ENCODE measurements around the gene DNAJC19. TPM values are rescaled to one million over a fixed set of nuclear protein-coding genes. Genes with fewer than 3 reads are reported as not detected.
"Not testable (repeated sequence)": the region's sequence is repeated elsewhere in the genome, so short reads cannot be mapped to it uniquely, and the experiment has no call there.

The DNAJC19 gene
- 25.7 TPM for total RNA-seq

GRCh38 chr3:180989291-180990163, at the start of gene DNAJC19:
DNAJC19 (minus strand) TSS chr3:180989736; CDS start chr3:180989602, 134 bp downstream.
- DNase-seq = peak; percentile 93

GRCh38 chr3:181030948-181031347, 41.4 kb upstream of the DNAJC19 start:
- DNase-seq = no peak

- no peak for DNase-seq
Measured at GRCh38 chr3:181025204-181025603, 35.7 kb upstream of the DNAJC19 start.

- DNase-seq = no peak
Measured at GRCh38 chr3:181017690-181018089, 28.2 kb upstream of the DNAJC19 start.

GRCh38 chr3:181009225-181009624, 19.7 kb upstream of the DNAJC19 start:
- DNase-seq = no peak

GRCh38 chr3:181008796-181009195, 19.3 kb upstream of the DNAJC19 start:
- DNase-seq = no peak

- DNase-seq = no peak
Measured at GRCh38 chr3:181007262-181007661, 17.7 kb upstream of the DNAJC19 start.

- no peak for DNase-seq
Measured at GRCh38 chr3:181006541-181006940, 17.0 kb upstream of the DNAJC19 start.

- DNase-seq = not testable (repeated sequence)
Measured at GRCh38 chr3:181003469-181003868, 13.9 kb upstream of the DNAJC19 start.

GRCh38 chr3:181002331-181002730, 12.8 kb upstream of the DNAJC19 start:
- not testable (repeated sequence) for DNase-seq

- DNase-seq = no peak
Measured at GRCh38 chr3:180996415-180996932, 6.9 kb upstream of the DNAJC19 start.

GRCh38 chr3:180990505-180990904, 969 bp upstream of the DNAJC19 start:
- DNase-seq = no peak

GRCh38 chr3:180987344-180987743, 2.2 kb downstream of the DNAJC19 start:
- no peak for DNase-seq

GRCh38 chr3:180986366-180986765, 3.2 kb downstream of the DNAJC19 start:
- DNase-seq = not testable (repeated sequence)

GRCh38 chr3:180983136-180983535, 6.4 kb downstream of the DNAJC19 start:
- DNase-seq = no peak

GRCh38 chr3:180981912-180982311, 7.6 kb downstream of the DNAJC19 start:
- DNase-seq = no peak

GRCh38 chr3:180980611-180981010, 8.9 kb downstream of the DNAJC19 start:
- no peak for DNase-seq

GRCh38 chr3:180979961-180980360, 9.6 kb downstream of the DNAJC19 start:
- no peak for DNase-seq

- no peak for DNase-seq
Measured at GRCh38 chr3:180977498-180977897, 12.0 kb downstream of the DNAJC19 start.

- no peak for DNase-seq
Measured at GRCh38 chr3:180974286-180974685, 15.2 kb downstream of the DNAJC19 start.

GRCh38 chr3:180973543-180973942, 16.0 kb downstream of the DNAJC19 start:
- DNase-seq = no peak

- no peak for DNase-seq
Measured at GRCh38 chr3:180970931-180971330, 18.6 kb downstream of the DNAJC19 start.

GRCh38 chr3:180962530-180962929, 27.0 kb downstream of the DNAJC19 start:
- DNase-seq = no peak

GRCh38 chr3:180961552-180961951, 28.0 kb downstream of the DNAJC19 start:
- no peak for DNase-seq

Data from skin of body (tissue), 2 donors.